Suprapubic skin (tissue), 4 donors: ENCODE measurements around the gene PIEZO1. TPM values are rescaled to one million over a fixed set of nuclear protein-coding genes. Genes with fewer than 3 reads are reported as not detected.

Experiments
- DNase-seq, 2 donors: peaks; one replicate each; pipeline ENCODE4 v3.0.0-alpha.2; 2019; ENCODE audit warnings: low spot score in 2 of 2
- H3K27ac ChIP-seq: fragments of 200-600 bp; sonication (generic); one replicate; pipeline ENCODE4 v1.5.1; 2019
- H3K27me3 ChIP-seq: fragments of 200-600 bp; sonication (generic); one replicate; pipeline ENCODE4 v1.5.1; 2019
- H3K36me3 ChIP-seq: fragments of 200-600 bp; sonication (generic); one replicate; pipeline ENCODE4 v1.5.1; 2019
- H3K4me1 ChIP-seq: fragments of 200-600 bp; sonication (generic); one replicate; pipeline ENCODE4 v1.5.1; 2019
- H3K4me3 ChIP-seq: fragments of 200-600 bp; sonication (generic); one replicate; pipeline ENCODE4 v1.5.1; 2019; ENCODE audit warnings: mild to moderate bottlenecking
- H3K9me3 ChIP-seq: fragments of 200-600 bp; sonication (generic); one replicate; pipeline ENCODE4 v1.5.1; 2019
- CTCF ChIP-seq, 2 donors: fragments of 200-600 bp in 1 of 2; fragments of 450-650 bp in 1 of 2; sonication (generic) in 1 of 2; IDR thresholded peaks; one replicate each; pipeline ENCODE4 v1.5.1; 2016 to 2019; ENCODE audit warnings: antibody characterized with exemption in 2 of 2, mild to moderate bottlenecking in 1 of 2, moderate library complexity in 1 of 2
- EP300 ChIP-seq: sonication (generic); formaldehyde crosslinking; IDR thresholded peaks from one replicate; pipeline ENCODE4 v1.6.1; 2017; ENCODE audit warnings: antibody characterized with exemption
- POLR2A ChIP-seq, 2 donors: fragments of 450-650 bp; IDR thresholded peaks; one replicate each; pipeline ENCODE4 v1.6.1; 2017; ENCODE audit warnings: antibody characterized with exemption in 2 of 2, mild to moderate bottlenecking in 2 of 2, moderate library complexity in 2 of 2
- POLR2AphosphoS5 ChIP-seq, 3 donors: sonication (generic); formaldehyde crosslinking; IDR thresholded peaks; one replicate each; pipeline ENCODE4 v1.6.1; 2017; ENCODE audit warnings: antibody characterized with exemption in 3 of 3
- WGBS: methylation state at CpG from one replicate; pipeline ENCODE4 v1.1.5; 2018; 5-methylcytosine and 5-hydroxymethylcytosine counted together
- total RNA-seq, 4 donors: library from RNA; depleted of rRNA; stranded (reverse); fragments of >200 nt; gene quantifications; one replicate each; pipeline ENCODE4 v1.1.0, GENCODE V29; 2016

PIEZO1 gene
- total RNA-seq, 4 donors from 2014 or later = 185 to 269 (median 224) TPM

GRCh38 chr16:88812513-88813268 is 27.7 kb upstream of the PIEZO1 start:
- 45% methylated on average over 29 of the region's 37 CpGs for WGBS
- Histone ChIP-seq H3K27me3 (no peaks in the 10 kb centered on the region), H3K36me3 (peaks cover 18% of the 10 kb centered on the region), H3K4me3 (peak overlapping the region; percentile 74), H3K27ac (peak overlapping the region; percentile 98), H3K4me1 (peaks cover 50% of the 10 kb centered on the region), H3K9me3 (no peaks in the 10 kb centered on the region)
- TF ChIP-seq EP300 = no peak
- TF ChIP-seq POLR2A (IDR thresholded peaks at IDR 0.05) = no peak
- no peak for TF ChIP-seq POLR2AphosphoS5 (IDR thresholded peaks at IDR 0.05)
- no peak for TF ChIP-seq CTCF (IDR thresholded peaks at IDR 0.05)
- no peak for DNase-seq

- H3K4me3 ChIP-seq = peak within 1 kb of the TSS; percentile 74
- no peaks in the 10 kb centered on the region for H3K9me3 ChIP-seq
- TF ChIP-seq CTCF (IDR thresholded peaks at IDR 0.05) (peak in 1 of 2 donors; percentile 9), EP300 (no peak), POLR2AphosphoS5 (IDR thresholded peaks at IDR 0.05) (peak in 2 of 3 donors; percentile 21 to 66), POLR2A (IDR thresholded peaks at IDR 0.05) (no peak)
- H3K36me3 ChIP-seq = peaks cover 18% of the 10 kb centered on the region
- WGBS = no CpG with 5 or more reads among the region's 84 CpGs
- H3K27me3 ChIP-seq = no peaks in the 10 kb centered on the region
- peak within 1 kb of the TSS; percentile 98 for H3K27ac ChIP-seq
- H3K4me1 ChIP-seq = peaks cover 48% of the 10 kb centered on the region
- DNase-seq = peak; percentile 97
These were observed 26.9 kb upstream of the PIEZO1 start, which contains the start of gene APRT for GRCh38 chr16:88811769-88812512. Gene APRT (minus strand): TSS chr16:88811928. CDS start chr16:88811899, 29 bp downstream.

GRCh38 chr16:88810912-88811768 is 26.1 kb upstream of the PIEZO1 start:
- peak; percentile 78 to 90 (median 86) for TF ChIP-seq POLR2AphosphoS5 (IDR thresholded peaks at IDR 0.05)
- no peak for TF ChIP-seq EP300
- TF ChIP-seq CTCF (IDR thresholded peaks at IDR 0.05) = no peak
- peak; percentile 67 to 68 for TF ChIP-seq POLR2A (IDR thresholded peaks at IDR 0.05)
- Histone ChIP-seq H3K27me3 (no peaks in the 10 kb centered on the region), H3K4me3 (peak overlapping the region; percentile 74), H3K4me1 (peaks cover 41% of the 10 kb centered on the region), H3K36me3 (peaks cover 18% of the 10 kb centered on the region), H3K27ac (peak overlapping the region; percentile 98), H3K9me3 (no peaks in the 10 kb centered on the region)
- peak in 1 of 2 donors; percentile 87 for DNase-seq
- WGBS = 0% methylated on average over 9 of the region's 65 CpGs

- H3K9me3 ChIP-seq = no peaks in the 10 kb centered on the region
- H3K4me1 ChIP-seq = peaks cover 44% of the 10 kb centered on the region
- TF ChIP-seq EP300 = no peak
- no peak for TF ChIP-seq POLR2A (IDR thresholded peaks at IDR 0.05)
- TF ChIP-seq CTCF (IDR thresholded peaks at IDR 0.05) = no peak
- no peak for TF ChIP-seq POLR2AphosphoS5 (IDR thresholded peaks at IDR 0.05)
- H3K27ac ChIP-seq = peak overlapping the region; percentile 98
- H3K4me3 ChIP-seq = peak overlapping the region; percentile 74
- H3K36me3 ChIP-seq = peaks cover 18% of the 10 kb centered on the region
- no peaks in the 10 kb centered on the region for H3K27me3 ChIP-seq
- no peak for DNase-seq
- 25% methylated on average over 10 of the region's 12 CpGs for WGBS
These were observed 25.3 kb upstream of the PIEZO1 start for GRCh38 chr16:88810166-88810911.
